Mesodermal cell (in vitro differentiated cells): ENCODE results near the gene ALDH9A1.
"Not testable (repeated sequence)": the region's sequence is repeated elsewhere in the genome, so short reads cannot be mapped to it uniquely, and the experiment has no call there.

Source experiments
- H3K27ac ChIP-seq: 2 replicates; pipeline ENCODE4 v1.7.0; 2013; ENCODE audit warnings: mild to moderate bottlenecking, low read depth, low read length, moderate library complexity; ENCODE audit not compliant: severe bottlenecking
- H3K36me3 ChIP-seq: 2 replicates; pipeline ENCODE4 v1.7.1; 2013; ENCODE audit warnings: mild to moderate bottlenecking, low read length, moderate library complexity; ENCODE audit not compliant: control insufficient read depth, insufficient read depth
- H3K4me1 ChIP-seq: one replicate; pipeline ENCODE4 v1.7.1; 2013; ENCODE audit warnings: mild to moderate bottlenecking, low read length; ENCODE audit not compliant: insufficient read depth, control insufficient read depth, poor library complexity, severe bottlenecking
- H3K4me3 ChIP-seq: 2 replicates; pipeline ENCODE4 v1.7.0; 2013; ENCODE audit warnings: low read length, control low read depth, mild to moderate bottlenecking; ENCODE audit not compliant: insufficient read depth, poor library complexity, severe bottlenecking; ENCODE audit errors: extremely low read depth
- H3K9me3 ChIP-seq: 2 replicates; pipeline ENCODE4 v1.7.1; 2013; ENCODE audit warnings: mild to moderate bottlenecking, low read length, moderate library complexity; ENCODE audit not compliant: control insufficient read depth
- WGBS, 2 experiments: methylation state at CpG; one replicate each; pipeline ENCODE4 v1.1.5; 2013; ENCODE audit warnings: missing lambda C conversion rate in 2 of 2; ENCODE audit not compliant: insufficient coverage in 2 of 2; 5-methylcytosine and 5-hydroxymethylcytosine counted together

Gene ALDH9A1

GRCh38 chr1:165686971-165687433, 11.4 kb downstream of the ALDH9A1 start:
- peaks cover 72% of the 10 kb centered on the region for H3K36me3 ChIP-seq
- no peaks in the 10 kb centered on the region for H3K4me1 ChIP-seq
- WGBS, 2 experiments = no CpG with 5 or more reads among the region's 2 CpGs
- no peaks in the 10 kb centered on the region for H3K9me3 ChIP-seq
- H3K4me3 ChIP-seq = no peak overlapping the region
- H3K27ac ChIP-seq = no peak overlapping the region

- 50 to 67% methylated on average over 1 to 3 of the region's 6 CpGs for WGBS, 2 experiments
Observed at GRCh38 chr1:165686121-165686970, 12.0 kb downstream of the ALDH9A1 start.

GRCh38 chr1:165683848-165684485, 14.4 kb downstream of the ALDH9A1 start:
- Histone ChIP-seq H3K36me3 (peaks cover 75% of the 10 kb centered on the region), H3K4me3 (no peak overlapping the region), H3K4me1 (no peaks in the 10 kb centered on the region), H3K27ac (no peak overlapping the region), H3K9me3 (no peaks in the 10 kb centered on the region)
- WGBS, 2 experiments = no CpG with 5 or more reads among the region's 1 CpG

More at GRCh38 chr1:165686121-165686970, 12.0 kb downstream of the ALDH9A1 start:
- Histone ChIP-seq H3K36me3 (peaks cover 70% of the 10 kb centered on the region), H3K4me3 (no peak overlapping the region), H3K4me1 (no peaks in the 10 kb centered on the region), H3K27ac (no peak overlapping the region), H3K9me3 (no peaks in the 10 kb centered on the region)

- H3K4me1 ChIP-seq = not testable (repeated sequence)
- peaks cover 73% of the 10 kb centered on the region for H3K36me3 ChIP-seq
Observed at GRCh38 chr1:165680773-165681172, 17.6 kb downstream of the ALDH9A1 start.

DNA sequence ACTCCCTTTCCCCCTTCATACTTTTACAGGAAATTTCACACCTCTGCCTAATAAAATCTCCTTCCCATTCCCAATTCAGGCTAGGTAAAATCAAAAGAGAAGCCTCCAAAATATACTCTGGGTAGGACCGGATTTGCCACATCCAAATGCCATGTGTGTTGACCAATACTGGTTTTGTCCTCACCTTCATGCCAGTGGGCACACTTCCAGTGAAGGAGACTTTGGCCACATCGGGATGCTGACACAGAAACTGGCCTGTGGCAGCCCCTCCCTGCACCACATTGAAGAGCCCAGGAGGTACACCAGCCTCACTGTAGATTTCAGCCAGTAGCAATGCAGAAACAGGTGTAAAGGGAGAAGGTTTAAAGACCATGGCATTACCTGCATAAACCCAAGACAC, 18.1 kb downstream of the ALDH9A1 start:
- H3K9me3 ChIP-seq = no peaks in the 10 kb centered on the region
- WGBS, 2 experiments = 90 to 95% methylated on average over 2 of the region's 2 CpGs
- peaks cover 72% of the 10 kb centered on the region for H3K36me3 ChIP-seq
- no peak overlapping the region for H3K4me3 ChIP-seq
- no peaks in the 10 kb centered on the region for H3K4me1 ChIP-seq
- H3K27ac ChIP-seq = no peak overlapping the region

More at GRCh38 chr1:165680773-165681172, 17.6 kb downstream of the ALDH9A1 start:
- H3K4me3 ChIP-seq, H3K27ac ChIP-seq, H3K9me3 ChIP-seq: not testable (repeated sequence)
- 87% methylated on average over 2 of the region's 4 CpGs; no CpG with 5 or more reads in 1 of the 2 experiments for WGBS, 2 experiments

GRCh38 chr1:165679282-165680036, 18.9 kb downstream of the ALDH9A1 start:
- Histone ChIP-seq H3K4me3 (no peak overlapping the region), H3K36me3 (peaks cover 75% of the 10 kb centered on the region), H3K9me3 (no peaks in the 10 kb centered on the region), H3K4me1 (no peaks in the 10 kb centered on the region), H3K27ac (no peak overlapping the region)
- WGBS, 2 experiments = 100% methylated on average over 1 of the region's 1 CpG; no CpG with 5 or more reads in 1 of the 2 experiments

DNA sequence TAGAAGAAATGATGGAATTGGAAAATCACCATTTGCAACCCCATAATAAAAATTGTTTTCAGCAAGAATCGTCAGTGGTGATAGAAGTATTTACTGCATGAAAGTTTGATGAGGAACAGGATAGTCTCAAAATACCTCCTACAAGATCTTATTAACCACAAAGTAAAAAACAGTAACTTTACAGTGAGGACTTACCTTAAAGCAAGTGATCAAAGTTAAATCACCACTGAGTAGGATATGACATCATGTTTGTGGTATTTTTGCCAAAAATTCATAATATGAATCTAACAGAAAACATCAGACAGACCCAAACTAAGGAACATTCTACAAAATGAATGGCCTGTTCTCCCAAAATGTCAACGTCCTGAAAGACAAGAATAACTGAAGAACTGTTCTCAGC, 19.9 kb downstream of the ALDH9A1 start:
- Histone ChIP-seq H3K9me3 (no peaks in the 10 kb centered on the region), H3K27ac (no peak overlapping the region), H3K36me3 (peaks cover 79% of the 10 kb centered on the region), H3K4me1 (no peaks in the 10 kb centered on the region), H3K4me3 (no peak overlapping the region)
- WGBS, 2 experiments = 0% methylated on average over 1 of the region's 2 CpGs; no CpG with 5 or more reads in 1 of the 2 experiments

GRCh38 chr1:165675794-165676193, 22.6 kb downstream of the ALDH9A1 start:
- no peaks in the 10 kb centered on the region for H3K9me3 ChIP-seq
- no peaks in the 10 kb centered on the region for H3K4me1 ChIP-seq
- H3K4me3 ChIP-seq = no peak overlapping the region
- H3K36me3 ChIP-seq = peaks cover 79% of the 10 kb centered on the region
- no CpG with 5 or more reads among the region's 1 CpG for whole genome bisulfite sequencing, 2 experiments
- no peak overlapping the region for H3K27ac ChIP-seq

- WGBS, 2 experiments = 98 to 100% methylated on average over 3 to 5 of the region's 8 CpGs
- Histone ChIP-seq H3K27ac (no peak overlapping the region), H3K4me3 (no peak overlapping the region), H3K36me3 (peaks cover 74% of the 10 kb centered on the region), H3K9me3 (no peaks in the 10 kb centered on the region), H3K4me1 (no peaks in the 10 kb centered on the region)
Observed at GRCh38 chr1:165674599-165674998, 23.8 kb downstream of the ALDH9A1 start.

DNA sequence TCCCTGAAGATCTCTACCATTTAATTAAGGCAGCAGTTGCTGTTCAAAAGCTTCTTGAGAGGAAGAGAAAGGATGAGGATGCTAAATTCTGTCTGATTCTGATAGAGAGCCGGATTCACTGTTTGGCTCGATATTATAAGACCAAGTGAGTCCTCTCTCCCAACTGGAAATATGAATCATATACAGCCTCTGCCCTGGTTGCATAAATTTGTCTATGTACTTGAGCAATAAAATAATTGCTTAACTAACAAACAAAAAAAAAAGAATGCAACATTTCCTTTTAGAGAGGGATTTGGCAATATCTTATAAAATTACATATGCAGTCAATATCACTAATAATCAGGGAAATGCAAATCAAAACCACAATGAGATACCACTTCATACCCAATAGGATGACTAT, 26.8 kb downstream of the ALDH9A1 start:
- Histone ChIP-seq H3K36me3 (peaks cover 78% of the 10 kb centered on the region), H3K4me3 (no peak overlapping the region), H3K27ac (no peak overlapping the region), H3K4me1 (no peaks in the 10 kb centered on the region), H3K9me3 (no peaks in the 10 kb centered on the region)
- 77% methylated on average over 2 of the region's 2 CpGs; no CpG with 5 or more reads in 1 of the 2 experiments for WGBS, 2 experiments
